ENCODE measurements around the gene GCLM.

DNA sequence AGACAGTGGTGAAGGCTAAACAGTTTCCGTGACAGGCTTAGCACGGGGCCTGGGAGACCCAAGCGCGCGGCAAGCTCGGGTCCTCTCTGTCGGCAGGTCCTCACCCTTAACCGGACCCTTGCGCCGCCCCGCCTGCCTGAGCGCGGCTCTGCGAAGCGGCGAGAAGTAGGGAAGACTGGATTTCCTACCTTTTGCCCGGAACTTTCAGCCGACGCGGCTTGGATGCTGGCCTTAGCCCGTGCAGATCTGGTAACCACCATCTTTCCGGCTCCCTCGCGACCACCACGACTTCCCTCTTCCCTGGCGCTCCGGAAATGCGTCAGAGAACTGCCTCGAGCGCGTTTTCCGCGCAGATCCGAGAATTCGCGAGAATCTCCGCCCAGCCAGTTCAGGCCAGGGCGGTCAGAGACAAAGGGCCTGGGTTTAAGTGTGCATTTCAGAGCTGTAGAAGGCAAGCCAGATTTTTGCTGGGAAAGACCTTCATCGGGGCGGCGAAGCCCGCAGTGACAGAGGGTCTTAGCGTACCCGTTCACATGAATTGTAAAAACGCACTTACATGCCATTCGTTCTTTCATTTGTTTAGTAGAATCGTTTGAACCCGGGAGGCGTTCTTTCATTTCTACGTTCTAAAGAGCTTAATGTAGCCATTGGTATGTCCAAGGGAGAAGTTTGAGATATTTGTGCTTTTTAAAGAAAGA lies 30.2 kb downstream of the GCLM start, which contains the start of gene DNTTIP2:
- TF ChIP-seq EZH2 (IDR thresholded peaks at IDR 0.05) = peak; percentile 30
- TF ChIP-seq, protein P1, sequence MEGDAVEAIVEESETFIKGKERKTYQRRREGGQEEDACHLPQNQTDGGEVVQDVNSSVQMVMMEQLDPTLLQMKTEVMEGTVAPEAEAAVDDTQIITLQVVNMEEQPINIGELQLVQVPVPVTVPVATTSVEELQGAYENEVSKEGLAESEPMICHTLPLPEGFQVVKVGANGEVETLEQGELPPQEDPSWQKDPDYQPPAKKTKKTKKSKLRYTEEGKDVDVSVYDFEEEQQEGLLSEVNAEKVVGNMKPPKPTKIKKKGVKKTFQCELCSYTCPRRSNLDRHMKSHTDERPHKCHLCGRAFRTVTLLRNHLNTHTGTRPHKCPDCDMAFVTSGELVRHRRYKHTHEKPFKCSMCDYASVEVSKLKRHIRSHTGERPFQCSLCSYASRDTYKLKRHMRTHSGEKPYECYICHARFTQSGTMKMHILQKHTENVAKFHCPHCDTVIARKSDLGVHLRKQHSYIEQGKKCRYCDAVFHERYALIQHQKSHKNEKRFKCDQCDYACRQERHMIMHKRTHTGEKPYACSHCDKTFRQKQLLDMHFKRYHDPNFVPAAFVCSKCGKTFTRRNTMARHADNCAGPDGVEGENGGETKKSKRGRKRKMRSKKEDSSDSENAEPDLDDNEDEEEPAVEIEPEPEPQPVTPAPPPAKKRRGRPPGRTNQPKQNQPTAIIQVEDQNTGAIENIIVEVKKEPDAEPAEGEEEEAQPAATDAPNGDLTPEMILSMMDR (IDR thresholded peaks at IDR 0.05) = no peak
